ENCODE data around the gene GNG7.

DNA sequence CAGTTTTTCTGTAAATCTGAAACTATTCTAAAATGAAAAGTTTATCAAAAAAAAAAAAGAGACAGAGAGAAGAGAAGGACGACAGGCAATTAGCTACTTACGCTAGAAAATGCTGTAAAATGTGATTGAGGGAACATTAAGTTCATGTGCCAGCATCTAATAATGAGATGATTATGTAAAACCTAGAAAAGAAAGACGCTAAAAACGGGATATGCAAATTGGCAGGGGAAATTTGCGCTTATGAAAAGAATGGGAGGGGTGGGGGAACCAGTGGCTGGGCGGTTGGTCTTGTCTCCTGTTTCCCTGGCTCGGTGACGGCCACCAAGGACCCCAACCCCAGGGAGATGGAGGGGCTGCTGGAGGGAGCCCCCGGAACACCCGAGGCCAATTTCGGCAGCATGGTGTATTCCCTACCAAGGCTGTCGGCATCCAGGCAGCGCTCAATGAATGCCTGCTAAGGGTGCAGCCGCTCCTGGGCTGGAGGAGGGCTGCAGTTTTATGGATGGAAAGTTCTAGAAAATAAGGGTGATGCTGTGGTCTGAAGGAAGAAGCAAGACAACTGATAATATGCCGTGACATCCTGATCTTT is 34.2 kb downstream of the GNG7 start:
- TF ChIP-seq, protein P1, sequence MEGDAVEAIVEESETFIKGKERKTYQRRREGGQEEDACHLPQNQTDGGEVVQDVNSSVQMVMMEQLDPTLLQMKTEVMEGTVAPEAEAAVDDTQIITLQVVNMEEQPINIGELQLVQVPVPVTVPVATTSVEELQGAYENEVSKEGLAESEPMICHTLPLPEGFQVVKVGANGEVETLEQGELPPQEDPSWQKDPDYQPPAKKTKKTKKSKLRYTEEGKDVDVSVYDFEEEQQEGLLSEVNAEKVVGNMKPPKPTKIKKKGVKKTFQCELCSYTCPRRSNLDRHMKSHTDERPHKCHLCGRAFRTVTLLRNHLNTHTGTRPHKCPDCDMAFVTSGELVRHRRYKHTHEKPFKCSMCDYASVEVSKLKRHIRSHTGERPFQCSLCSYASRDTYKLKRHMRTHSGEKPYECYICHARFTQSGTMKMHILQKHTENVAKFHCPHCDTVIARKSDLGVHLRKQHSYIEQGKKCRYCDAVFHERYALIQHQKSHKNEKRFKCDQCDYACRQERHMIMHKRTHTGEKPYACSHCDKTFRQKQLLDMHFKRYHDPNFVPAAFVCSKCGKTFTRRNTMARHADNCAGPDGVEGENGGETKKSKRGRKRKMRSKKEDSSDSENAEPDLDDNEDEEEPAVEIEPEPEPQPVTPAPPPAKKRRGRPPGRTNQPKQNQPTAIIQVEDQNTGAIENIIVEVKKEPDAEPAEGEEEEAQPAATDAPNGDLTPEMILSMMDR (conservative IDR thresholded peaks at IDR 0.05), result no peak
- TF ChIP-seq ZFX (IDR thresholded peaks at IDR 0.05), result no peak

Data from C4-2B (cell line).